Prostate gland (tissue), 2 donors: ENCODE results near the gene TKT. TPM values are rescaled to one million over a fixed set of nuclear protein-coding genes. Genes with fewer than 3 reads are reported as not detected.

ENCODE experiments used
- DNase-seq: peaks from one replicate; pipeline ENCODE4 v3.0.0-alpha.2; 2019; ENCODE audit warnings: low spot score
- H3K27ac ChIP-seq, 2 donors: fragments of 200-600 bp; sonication (generic); 2 replicates each; pipeline ENCODE4 v1.5.1; 2017 to 2019
- H3K27me3 ChIP-seq: fragments of 200-600 bp; sonication (generic); replicated peaks from 2 replicates; pipeline ENCODE4 v1.5.1; 2019; ENCODE audit not compliant: insufficient read depth
- H3K36me3 ChIP-seq, 2 donors: fragments of 200-600 bp; sonication (generic); 1 replicate in 1 of 2; 2 replicates in 1 of 2; pipeline versions ENCODE4 v1.5.1 to v1.8.1; 2017 to 2019
- H3K4me1 ChIP-seq: fragments of 200-600 bp; sonication (generic); replicated peaks from 2 replicates; pipeline ENCODE4 v1.5.1; 2019
- H3K4me3 ChIP-seq, 2 donors: fragments of 200-600 bp; sonication (generic); 2 replicates each; pipeline ENCODE4 v1.5.1; 2017 to 2019
- H3K9me3 ChIP-seq: fragments of 200-600 bp; sonication (generic); 2 replicates; pipeline ENCODE4 v1.5.1; 2017
- CTCF ChIP-seq, 4 experiments: fragments of 200-600 bp in 2 of 4; fragments of 450-650 bp in 2 of 4; sonication (generic) in 2 of 4; IDR thresholded peaks; 1 replicate in 3 of 4; 2 replicates in 1 of 4; pipeline ENCODE4 v1.5.1; 2016 to 2019; ENCODE audit warnings: antibody characterized with exemption in 4 of 4, mild to moderate bottlenecking in 2 of 4, moderate library complexity in 2 of 4
- POLR2A ChIP-seq: fragments of 450-650 bp; IDR thresholded peaks from one replicate; pipeline ENCODE4 v1.6.1; 2016; ENCODE audit warnings: antibody characterized with exemption, mild to moderate bottlenecking
- POLR2AphosphoS5 ChIP-seq: sonication (generic); formaldehyde crosslinking; IDR thresholded peaks from one replicate; pipeline ENCODE4 v1.6.1; 2017; ENCODE audit warnings: antibody characterized with exemption
- WGBS: methylation state at CpG from one replicate; pipeline ENCODE4 v1.1.5; 2018; 5-methylcytosine and 5-hydroxymethylcytosine counted together
- intact Hi-C: fragments of 100-400 bp; cut with DNase I; formaldehyde crosslinking; loops from one replicate; pipeline ENCODE4 v1.14.2; 2022
- total RNA-seq, 2 donors: library from RNA; depleted of rRNA; stranded (reverse); fragments of >200 nt; gene quantifications; one replicate each; pipeline ENCODE4 v1.1.0, GENCODE V29; 2016

Gene TKT
- total RNA-seq, 2 donors from 2014 or later = 187 to 226 TPM

- Histone ChIP-seq H3K9me3 (no peaks in the 10 kb centered on the region), H3K27ac (no peak overlapping the region), H3K4me1 (no peaks in the 10 kb centered on the region), H3K36me3 (peaks cover 5 to 48% of the 10 kb centered on the region in 2 donors), H3K4me3 (no peak overlapping the region), H3K27me3 (no peaks in the 10 kb centered on the region)
- TF ChIP-seq POLR2AphosphoS5 = no peak
- no peak for TF ChIP-seq POLR2A
- no peak for TF ChIP-seq CTCF (IDR thresholded peaks at IDR 0.05)
- 92% methylated on average over 7 of the region's 7 CpGs for WGBS
- no peak for DNase-seq
- intact Hi-C loops = loop anchor here (10.0 kb wide), 1 partner anchor 119 kb away; the partner anchor contains the start of gene DCP1A
These were observed 30.2 kb downstream of the TKT start for GRCh38 chr3:53225651-53226050.

- no peaks in the 10 kb centered on the region for H3K4me1 ChIP-seq
- no peak overlapping the region for H3K27ac ChIP-seq
- no peak for TF ChIP-seq POLR2A
- TF ChIP-seq POLR2AphosphoS5 = no peak
- TF ChIP-seq CTCF (IDR thresholded peaks at IDR 0.05) = no peak
- H3K9me3 ChIP-seq = no peaks in the 10 kb centered on the region
- H3K27me3 ChIP-seq = no peaks in the 10 kb centered on the region
- WGBS = 87% methylated on average over 6 of the region's 6 CpGs
- intact Hi-C loops = loop anchor here (10.0 kb wide), 1 partner anchor 120 kb away; the partner anchor contains the start of gene DCP1A
- H3K36me3 ChIP-seq = peaks cover 5 to 44% of the 10 kb centered on the region in 2 donors
- DNase-seq = no peak
- no peak overlapping the region for H3K4me3 ChIP-seq
These were observed 30.6 kb downstream of the TKT start for GRCh38 chr3:53225181-53225580.

DNA sequence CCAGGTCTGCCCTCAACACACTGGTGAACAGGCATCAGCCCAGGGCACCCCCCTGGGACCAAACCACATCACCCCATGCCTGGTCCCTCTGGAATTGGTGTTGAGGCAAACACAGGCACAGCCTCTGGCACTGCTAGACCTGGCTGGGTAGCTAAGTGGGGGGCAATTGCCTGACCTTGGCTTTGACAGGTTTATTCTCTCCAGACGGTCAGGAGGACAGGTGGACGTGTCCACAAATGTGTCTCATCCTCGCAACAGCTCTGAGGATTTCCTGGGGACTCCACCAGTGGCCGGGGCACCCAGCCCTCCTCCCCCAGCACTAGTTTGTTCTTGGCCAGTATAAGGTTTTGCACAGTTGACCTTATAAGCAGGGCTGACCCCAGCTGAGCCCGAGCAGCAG lies 31.3 kb downstream of the TKT start:
- intact Hi-C loops = loop anchor here (10.0 kb wide), 1 partner anchor 120 kb away; the partner anchor contains the start of gene DCP1A
- no peaks in the 10 kb centered on the region for H3K4me1 ChIP-seq
- peaks cover 5 to 39% of the 10 kb centered on the region in 2 donors for H3K36me3 ChIP-seq
- H3K27me3 ChIP-seq = no peaks in the 10 kb centered on the region
- 77% methylated on average over 5 of the region's 5 CpGs for WGBS
- DNase-seq = no peak
- no peaks in the 10 kb centered on the region for H3K9me3 ChIP-seq
- TF ChIP-seq POLR2A (no peak), POLR2AphosphoS5 (no peak), CTCF (IDR thresholded peaks at IDR 0.05) (no peak)
- H3K4me3 ChIP-seq = no peak overlapping the region
- no peak overlapping the region for H3K27ac ChIP-seq

DNA sequence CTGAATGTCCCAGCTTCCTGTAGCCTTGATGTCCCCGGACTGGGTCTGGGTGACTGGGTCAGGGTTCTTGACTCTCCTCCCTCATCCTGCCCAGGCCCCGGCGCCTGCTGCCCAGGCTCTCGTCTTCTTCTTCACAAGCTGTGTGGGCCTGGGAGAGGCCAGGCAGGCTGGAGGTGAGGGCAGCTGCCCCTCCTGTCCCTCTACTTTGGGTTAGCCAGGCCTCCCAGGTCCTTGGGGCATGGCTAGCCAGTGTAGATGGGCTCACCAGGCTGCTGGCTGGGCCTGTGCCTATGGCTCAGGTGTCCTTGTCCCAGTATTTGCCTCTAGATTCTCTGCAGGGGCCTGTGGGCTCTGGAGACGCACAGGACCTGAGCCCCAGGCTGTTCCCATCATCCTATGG lies 31.8 kb downstream of the TKT start:
- Histone ChIP-seq H3K27ac (no peak overlapping the region), H3K4me3 (no peak overlapping the region), H3K9me3 (no peaks in the 10 kb centered on the region), H3K27me3 (no peaks in the 10 kb centered on the region), H3K4me1 (no peaks in the 10 kb centered on the region), H3K36me3 (peaks cover 2 to 39% of the 10 kb centered on the region in 2 donors)
- TF ChIP-seq POLR2AphosphoS5 (no peak), CTCF (IDR thresholded peaks at IDR 0.05) (no peak), POLR2A (no peak)
- no peak for DNase-seq
- 93% methylated on average over 5 of the region's 5 CpGs for WGBS
- intact Hi-C loops = loop anchor here (10.0 kb wide), 1 partner anchor 121 kb away; the partner anchor contains the start of gene DCP1A

GRCh38 chr3:53223541-53223966 lies 32.3 kb downstream of the TKT start:
- WGBS = 83% methylated on average over 9 of the region's 9 CpGs
- no peak for TF ChIP-seq CTCF (IDR thresholded peaks at IDR 0.05)
- TF ChIP-seq POLR2A = no peak
- no peak for TF ChIP-seq POLR2AphosphoS5
- Histone ChIP-seq H3K9me3 (no peaks in the 10 kb centered on the region), H3K27ac (no peak overlapping the region), H3K27me3 (no peaks in the 10 kb centered on the region), H3K36me3 (peaks cover 0 to 35% of the 10 kb centered on the region in 2 donors), H3K4me1 (no peaks in the 10 kb centered on the region), H3K4me3 (no peak overlapping the region)
- intact Hi-C loops = loop anchor here (10.0 kb wide), 1 partner anchor 121 kb away; the partner anchor contains the start of gene DCP1A
- no peak for DNase-seq
